Measurements from ENCODE around the gene ACCSL. TPM values are rescaled to one million over a fixed set of nuclear protein-coding genes. Genes with fewer than 3 reads are reported as not detected.

The ACCSL gene
- total RNA-seq, 2 donors from 2014 or later = not detected

Other genes with a start within 250 kb of the ACCSL start
- gene ALKBH3, start 167.2 kb upstream of the ACCSL start, total RNA-seq = 10 to 100 TPM; 22.7 to 29.9 TPM
- 10 to 100 TPM; 19.0 to 22.0 TPM for gene C11orf96, start 105.3 kb upstream of the ACCSL start, total RNA-seq
- 10 to 100 TPM; 17.5 to 28.6 TPM for gene ACCS, start 18.3 kb downstream of the ACCSL start, total RNA-seq
- 10 to 100 TPM; 48.5 to 63.9 TPM for gene EXT2, start 47.7 kb downstream of the ACCSL start, total RNA-seq